NCI-H1417 treated with DMSO at 0.1 percent for 48 hours (cell line): ENCODE measurements around the gene CMTM3.
"Not testable (repeated sequence)": the region's sequence is repeated elsewhere in the genome, so short reads cannot be mapped to it uniquely, and the experiment has no call there.

ENCODE experiments used
- DNase-seq: peaks from one replicate; lab custom pipeline; 2025; lab: John Stamatoyannopoulos, UW

Gene CMTM3

GRCh38 chr16:66610111-66610820 lies 5.8 kb downstream of the CMTM3 start:
- DNase-seq: no peak

- DNase-seq: not testable (repeated sequence)
These were observed 7.4 kb downstream of the CMTM3 start for GRCh38 chr16:66611911-66612310.

- no peak for DNase-seq
These were observed 7.9 kb downstream of the CMTM3 start for GRCh38 chr16:66612422-66612821.

- no peak for DNase-seq
These were observed 9.8 kb downstream of the CMTM3 start for GRCh38 chr16:66614161-66614802.

- no peak for DNase-seq
These were observed 11.7 kb downstream of the CMTM3 start for GRCh38 chr16:66616169-66616568.

- no peak for DNase-seq
These were observed 12.1 kb downstream of the CMTM3 start for GRCh38 chr16:66616592-66616991.

- DNase-seq: no peak
These were observed 12.5 kb downstream of the CMTM3 start for GRCh38 chr16:66617010-66617434.

GRCh38 chr16:66617728-66618127 lies 13.2 kb downstream of the CMTM3 start:
- DNase-seq: no peak

- DNase-seq: no peak
These were observed 14.3 kb downstream of the CMTM3 start for GRCh38 chr16:66618588-66619375.

GRCh38 chr16:66619534-66620428 lies 15.3 kb downstream of the CMTM3 start:
- no peak for DNase-seq

- DNase-seq: no peak
These were observed 15.9 kb downstream of the CMTM3 start for GRCh38 chr16:66620429-66620795.

- no peak for DNase-seq
These were observed 17.5 kb downstream of the CMTM3 start for GRCh38 chr16:66621973-66622372.

GRCh38 chr16:66622863-66623262 lies 18.4 kb downstream of the CMTM3 start:
- DNase-seq: no peak

- DNase-seq: no peak
These were observed 19.3 kb downstream of the CMTM3 start for GRCh38 chr16:66623755-66624154.

- not testable (repeated sequence) for DNase-seq
These were observed 23.3 kb downstream of the CMTM3 start for GRCh38 chr16:66627611-66628378.

- DNase-seq: no peak
These were observed 25.4 kb downstream of the CMTM3 start for GRCh38 chr16:66629856-66630255.

- DNase-seq: not testable (repeated sequence)
These were observed 26.2 kb downstream of the CMTM3 start for GRCh38 chr16:66630561-66631260.

GRCh38 chr16:66631558-66631957 lies 27.1 kb downstream of the CMTM3 start:
- not testable (repeated sequence) for DNase-seq

GRCh38 chr16:66634527-66635196 lies 30.2 kb downstream of the CMTM3 start:
- no peak for DNase-seq

- no peak for DNase-seq
These were observed 30.9 kb downstream of the CMTM3 start for GRCh38 chr16:66635406-66635805.
